Ovary (tissue), 9 donors: Measurements from ENCODE around the gene OPRL1. TPM values are rescaled to one million over a fixed set of nuclear protein-coding genes. Genes with fewer than 3 reads are reported as not detected.

Source experiments
- DNase-seq, 5 donors: peaks; one replicate each; pipeline ENCODE4 v3.0.0-alpha.2; 2019 to 2020
- H3K27ac ChIP-seq, 2 donors: fragments of 200-600 bp; one replicate each; pipeline versions ENCODE4 v1.5.1 to v1.8.0; 2019 to 2022
- H3K27me3 ChIP-seq: fragments of 200-600 bp; one replicate; pipeline ENCODE4 v1.8.0; 2022
- H3K36me3 ChIP-seq: fragments of 200-600 bp; sonication (generic); one replicate; pipeline ENCODE4 v1.5.1; 2019
- H3K4me1 ChIP-seq: one replicate; pipeline ENCODE4 v1.8.1; 2013; ENCODE audit warnings: mild to moderate bottlenecking, moderate library complexity; ENCODE audit not compliant: insufficient read depth
- H3K4me3 ChIP-seq: fragments of 200-600 bp; sonication (generic); one replicate; pipeline ENCODE4 v1.5.1; 2017
- H3K9me3 ChIP-seq, 2 donors: fragments of 200-600 bp in 1 of 2; sonication (generic) in 1 of 2; one replicate each; pipeline versions ENCODE4 v1.5.1 to v1.8.1; 2013 to 2019; ENCODE audit warnings: mild to moderate bottlenecking in 1 of 2, moderate library complexity in 1 of 2
- CTCF ChIP-seq, 3 donors: fragments of 450-650 bp in 2 of 3; fragments of 200-600 bp in 1 of 3; IDR thresholded peaks; one replicate each; pipeline versions ENCODE4 v1.5.1 to v1.8.0; 2016 to 2022; ENCODE audit warnings: antibody characterized with exemption in 3 of 3, mild to moderate bottlenecking in 1 of 3
- EP300 ChIP-seq: sonication (generic); formaldehyde crosslinking; IDR thresholded peaks from one replicate; pipeline ENCODE4 v1.6.1; 2017; ENCODE audit warnings: antibody characterized with exemption
- POLR2A ChIP-seq: fragments of 450-650 bp; IDR thresholded peaks from one replicate; pipeline ENCODE4 v1.6.1; 2017; ENCODE audit warnings: antibody characterized with exemption, mild to moderate bottlenecking, moderate library complexity
- WGBS, 3 donors: extraction: QIAGEN DNeasy Blood & Tissue Kit in 1 of 3; methylation state at CpG; one replicate each; pipeline versions ENCODE4 v1.1.5 to v1.1.7; 2013 to 2017; 5-methylcytosine and 5-hydroxymethylcytosine counted together
- intact Hi-C, 4 donors: fragments of 100-400 bp; cut with DNase I; formaldehyde crosslinking; loops; one replicate each; pipeline versions ENCODE4 v1.11.0 to v1.15.1; 2022 to 2023
- microRNA-seq, 3 donors: library from miRNA; unstranded; fragments of <30 nt; microRNA quantifications; one replicate each; pipeline versions ENCODE4 to v1.2.0, GENCODE V29; 2019 to 2020
- polyA plus RNA-seq, 2 donors: library from polyadenylated mRNA; stranded (reverse); fragments of 200-250 nt in 1 of 2; fragments of 350-450 nt in 1 of 2; fragmentation: Illumina TruSeq in 1 of 2; extraction: RNeasy Lipid Tissue Mini Kit (QIAGEN cat#74804) in 1 of 2; gene quantifications; one replicate each; pipeline ENCODE4 v1.2.3, GENCODE V29; 2013 to 2014
- small RNA-seq: library from RNA; depleted of rRNA; stranded (forward); fragments of <200 nt; gene quantifications from one replicate; pipeline ENCODE3, GENCODE V24; 2016
- total RNA-seq, 7 donors: library from RNA; depleted of rRNA in 2 of 7; stranded (reverse); fragments of >200 nt in 2 of 7; fragmentation: NEBNext Ultra II Directional in 3 of 7; extraction: Animal tissue kit (Norgen Biotek cat#: 25700) in 3 of 7; gene quantifications; one replicate each; pipeline versions ENCODE4 v1.1.0 to v1.2.4, GENCODE V29; 2016 to 2023
- donor health status: DM: no; HTN: no; CAD: no; lungs with moderate emphysema.
- donor health status: DM: no; HTN: no; CAD: no.
- donor health status: Bipolar disorder and iron deficiency.
- donor health status: DM: yes; HTN: yes; CAD: no.
- donor health status: DM: no; HTN: no; CAD: no.
- donor health status: DM: yes; HTN: yes; CAD: no.

Gene OPRL1
- total and polyA plus RNA-seq, 9 donors, result 0.12 to 0.80 (median 0.43) TPM

DNA sequence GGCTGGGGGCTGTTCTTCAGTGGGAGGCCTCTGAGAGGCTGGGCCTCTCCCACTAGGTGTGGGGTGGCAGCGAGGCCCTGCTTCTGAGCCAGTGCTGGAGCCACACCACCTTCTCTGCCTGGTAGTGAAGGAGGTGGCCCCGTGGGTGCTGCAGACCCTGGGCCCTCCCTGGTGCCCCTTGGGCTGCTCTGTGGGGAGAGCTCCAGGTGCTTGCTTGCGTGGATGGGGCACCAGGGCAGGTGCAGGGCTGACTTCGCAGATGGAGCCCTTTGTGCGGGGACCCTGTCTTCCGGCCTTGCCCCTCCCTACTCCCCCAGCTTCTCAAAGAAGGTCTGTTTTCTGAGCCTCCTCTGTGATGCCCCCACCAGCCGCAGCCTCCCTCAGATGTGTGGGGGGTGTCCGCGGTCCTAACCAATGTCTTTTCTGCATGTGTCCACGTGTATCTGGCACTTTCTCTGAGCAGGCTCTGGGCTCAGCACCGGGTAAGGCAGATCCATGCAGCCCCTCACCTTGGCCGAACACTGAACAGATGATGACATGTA is 67.1 kb downstream of the OPRL1 start:
- WGBS, 3 donors, result 59 to 62% (median 60%) methylated on average over 11 to 12 of the region's 12 CpGs
- DNase-seq, result peak in 1 of 5 donors; percentile 2

GRCh38 chr20:64148581-64148980 is 68.7 kb downstream of the OPRL1 start:
- no peak overlapping the region for H3K27ac ChIP-seq
- DNase-seq, result no peak
- intact Hi-C loops, result no loop called here
- H3K9me3 ChIP-seq, result no peaks in the 10 kb centered on the region
- no peaks in the 10 kb centered on the region for H3K36me3 ChIP-seq
- no peaks in the 10 kb centered on the region for H3K27me3 ChIP-seq
- 63 to 78% (median 77%) methylated on average over 5 of the region's 5 CpGs for whole genome bisulfite sequencing, 3 donors
- no peak overlapping the region for H3K4me3 ChIP-seq
- no peaks in the 10 kb centered on the region for H3K4me1 ChIP-seq
- TF ChIP-seq POLR2A (no peak), EP300 (no peak), CTCF (IDR thresholded peaks at IDR 0.05) (no peak)

More for the DNA sequence above, 67.1 kb downstream of the OPRL1 start:
- Histone ChIP-seq H3K27ac (no peak overlapping the region), H3K27me3 (no peaks in the 10 kb centered on the region), H3K9me3 (no peaks in the 10 kb centered on the region), H3K36me3 (no peaks in the 10 kb centered on the region), H3K4me3 (no peak overlapping the region), H3K4me1 (no peaks in the 10 kb centered on the region)
- TF ChIP-seq CTCF (IDR thresholded peaks at IDR 0.05) (no peak), EP300 (no peak), POLR2A (no peak)
- intact Hi-C loops, result no loop called here

DNA sequence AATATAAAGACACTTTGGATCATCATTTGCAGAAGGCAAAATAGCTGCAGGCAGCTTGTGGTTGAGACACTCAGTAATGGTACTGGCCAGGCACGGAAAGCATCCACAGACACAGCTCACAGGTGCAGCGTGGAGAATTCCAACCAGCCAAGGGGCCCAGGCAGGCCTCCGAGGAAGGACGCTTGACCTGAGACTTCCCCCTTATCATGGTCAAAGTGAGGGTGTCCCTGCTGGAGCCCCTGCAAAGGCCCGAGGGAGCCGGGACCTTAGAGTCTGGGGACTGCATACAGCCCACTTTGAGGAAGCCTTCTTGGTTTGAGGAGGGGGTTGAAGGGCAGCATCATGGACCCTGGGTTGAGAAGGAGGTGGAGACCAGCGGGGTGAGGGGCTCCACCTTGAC is 69.3 kb downstream of the OPRL1 start:
- no peak overlapping the region for H3K27ac ChIP-seq
- no peak overlapping the region for H3K4me3 ChIP-seq
- no peak for TF ChIP-seq CTCF (IDR thresholded peaks at IDR 0.05)
- no peak for TF ChIP-seq EP300
- TF ChIP-seq POLR2A, result no peak
- H3K9me3 ChIP-seq, result no peaks in the 10 kb centered on the region
- intact Hi-C loops, result no loop called here
- no peaks in the 10 kb centered on the region for H3K4me1 ChIP-seq
- 88 to 90% (median 90%) methylated on average over 7 of the region's 7 CpGs for WGBS, 3 donors
- H3K27me3 ChIP-seq, result no peaks in the 10 kb centered on the region
- DNase-seq, result no peak
- H3K36me3 ChIP-seq, result no peaks in the 10 kb centered on the region

DNA sequence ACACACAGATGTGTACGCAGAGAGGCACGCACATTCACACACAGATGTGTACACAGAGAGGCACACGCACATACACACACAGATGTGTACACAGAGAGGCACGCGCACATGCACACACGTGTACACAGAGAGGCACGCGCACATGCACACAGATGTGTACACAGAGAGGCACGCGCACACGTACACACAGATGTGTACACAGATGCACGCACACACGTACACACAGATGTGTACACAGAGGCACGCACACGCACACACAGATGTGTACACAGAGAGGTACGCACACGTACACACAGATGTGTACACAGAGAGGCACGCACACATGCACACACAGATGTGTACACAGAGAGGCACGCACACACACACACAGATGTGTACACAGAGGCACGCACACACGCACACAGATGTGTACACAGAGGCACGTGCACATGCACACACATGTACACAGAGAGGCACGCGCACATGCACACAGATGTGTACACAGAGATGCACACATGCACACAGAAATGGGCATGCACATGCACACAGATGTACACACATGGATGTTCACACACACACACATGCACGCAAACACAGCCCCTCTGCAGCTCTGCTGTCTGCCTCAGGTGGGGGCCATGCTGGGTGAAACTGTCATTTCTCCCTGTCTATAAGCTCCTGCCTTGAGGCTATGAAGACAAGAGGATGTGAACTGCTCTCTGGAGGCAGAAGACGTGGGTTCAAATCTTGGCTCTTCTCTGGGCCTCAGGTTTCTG is 70.1 kb downstream of the OPRL1 start:
- H3K4me1 ChIP-seq, result no peaks in the 10 kb centered on the region
- H3K9me3 ChIP-seq, result no peaks in the 10 kb centered on the region
- no peak overlapping the region for H3K4me3 ChIP-seq
- 91 to 96% (median 92%) methylated on average over 26 of the region's 26 CpGs for WGBS, 3 donors
- DNase-seq, result peak in 1 of 5 donors; percentile 7
- H3K27ac ChIP-seq, result no peak overlapping the region
- H3K27me3 ChIP-seq, result no peaks in the 10 kb centered on the region
- intact Hi-C loops, result no loop called here
- TF ChIP-seq CTCF (IDR thresholded peaks at IDR 0.05) (no peak), POLR2A (no peak), EP300 (no peak)
- no peaks in the 10 kb centered on the region for H3K36me3 ChIP-seq

Small RNAs within 50 kb of the gene (microRNA-seq; reads per million reads assigned to microRNA genes)
- gene MIR6813, result 0 reads per million in 3 donors

Small RNAs within 50 kb of the gene (small RNA-seq; reads per million reads assigned to genes)
- gene AL355803.1, result not detected
- not detected for gene MIR6813

Other genes with a start within 250 kb of the OPRL1 start
- gene ZBTB46, start 248.8 kb upstream of the OPRL1 start, total RNA-seq, result 10 to 100 TPM; 11.4 to 55.1 (median 35.2) TPM
- gene ZBTB46, start 248.8 kb upstream of the OPRL1 start, polyA plus RNA-seq, result 10 to 100 TPM in 1 of 2 donors, 1 to 10 TPM in 1; 4.1 to 12.2 TPM
- not detected for gene ABHD16B, start 218.6 kb upstream of the OPRL1 start, total RNA-seq
- gene ABHD16B, start 218.6 kb upstream of the OPRL1 start, polyA plus RNA-seq, result under 1 TPM in 1 of 2 donors, not detected in 1; 0.57 TPM
- gene TPD52L2, start 214.8 kb upstream of the OPRL1 start, total RNA-seq, result 10 to 100 TPM; 51.5 to 78.0 (median 68.8) TPM
- gene TPD52L2, start 214.8 kb upstream of the OPRL1 start, polyA plus RNA-seq, result 10 to 100 TPM; 73.3 to 78.9 TPM
- 10 to 100 TPM; 12.4 to 32.8 (median 26.5) TPM for gene DNAJC5, start 185.0 kb upstream of the OPRL1 start, total RNA-seq
- gene DNAJC5, start 185.0 kb upstream of the OPRL1 start, polyA plus RNA-seq, result 10 to 100 TPM; 11.1 to 12.3 TPM
- 10 to 100 TPM; 32.0 to 58.6 (median 47.0) TPM for gene UCKL1, start 123.7 kb upstream of the OPRL1 start, total RNA-seq
- gene UCKL1, start 123.7 kb upstream of the OPRL1 start, polyA plus RNA-seq, result 10 to 100 TPM in 1 of 2 donors, 1 to 10 TPM in 1; 6.6 to 54.4 TPM
- 10 to 100 TPM in 5 of 7 donors, 1 to 10 TPM in 2; 6.3 to 24.7 (median 22.3) TPM for gene ZNF512B, start 110.2 kb upstream of the OPRL1 start, total RNA-seq
- gene ZNF512B, start 110.2 kb upstream of the OPRL1 start, polyA plus RNA-seq, result 10 to 100 TPM in 1 of 2 donors, 1 to 10 TPM in 1; 2.5 to 14.0 TPM
- 1 to 10 TPM in 2 of 7 donors, under 1 TPM in 5; 0.20 to 3.1 (median 0.65) TPM for gene SAMD10, start 100.4 kb upstream of the OPRL1 start, total RNA-seq
- gene SAMD10, start 100.4 kb upstream of the OPRL1 start, polyA plus RNA-seq, result under 1 TPM; 0.27 to 0.50 TPM
- 10 to 100 TPM; 46.5 to 84.9 (median 73.4) TPM for gene PRPF6, start 99.0 kb upstream of the OPRL1 start, total RNA-seq
- 10 to 100 TPM; 60.0 to 61.6 TPM for gene PRPF6, start 99.0 kb upstream of the OPRL1 start, polyA plus RNA-seq
- 1 to 10 TPM in 6 of 7 donors, under 1 TPM in 1; 0.60 to 2.8 (median 1.8) TPM for gene C20orf204, start 43.9 kb upstream of the OPRL1 start, total RNA-seq
- gene C20orf204, start 43.9 kb upstream of the OPRL1 start, polyA plus RNA-seq, result under 1 TPM; 0.20 to 0.61 TPM
- gene SOX18, start 30.4 kb upstream of the OPRL1 start, total RNA-seq, result 10 to 100 TPM in 5 of 7 donors, 1 to 10 TPM in 2; 2.0 to 63.8 (median 13.1) TPM
- 10 to 100 TPM in 1 of 2 donors, 1 to 10 TPM in 1; 2.7 to 12.0 TPM for gene SOX18, start 30.4 kb upstream of the OPRL1 start, polyA plus RNA-seq
- 10 to 100 TPM; 41.0 to 93.5 (median 71.9) TPM for gene TCEA2, start 16.9 kb upstream of the OPRL1 start, total RNA-seq
- gene TCEA2, start 16.9 kb upstream of the OPRL1 start, polyA plus RNA-seq, result 10 to 100 TPM; 20.0 to 78.4 TPM
- 1 to 10 TPM; 3.3 to 7.6 (median 4.6) TPM for gene RGS19, start 564 bp upstream of the OPRL1 start, total RNA-seq
- 1 to 10 TPM; 2.1 to 4.5 TPM for gene RGS19, start 564 bp upstream of the OPRL1 start, polyA plus RNA-seq
- gene LKAAEAR1, start 4.3 kb downstream of the OPRL1 start, total RNA-seq, result 10 to 100 TPM in 1 of 7 donors, not detected in 6; 10.5 TPM
- gene LKAAEAR1, start 4.3 kb downstream of the OPRL1 start, polyA plus RNA-seq, result not detected
- gene NPBWR2, start 27.5 kb downstream of the OPRL1 start, total RNA-seq, result not detected
- gene NPBWR2, start 27.5 kb downstream of the OPRL1 start, polyA plus RNA-seq, result not detected
- under 1 TPM; 0.05 to 0.25 (median 0.15) TPM for gene MYT1, start 84.4 kb downstream of the OPRL1 start, total RNA-seq
- under 1 TPM in 1 of 2 donors, not detected in 1; 0.07 TPM for gene MYT1, start 84.4 kb downstream of the OPRL1 start, polyA plus RNA-seq
- gene PCMTD2, start 175.7 kb downstream of the OPRL1 start, total RNA-seq, result 10 to 100 TPM; 32.0 to 96.3 (median 79.0) TPM
- 10 to 100 TPM; 58.8 to 66.0 TPM for gene PCMTD2, start 175.7 kb downstream of the OPRL1 start, polyA plus RNA-seq